SK-N-SH (cell line): ENCODE results near the gene EEFSEC. TPM values are rescaled to one million over a fixed set of nuclear protein-coding genes. Genes with fewer than 3 reads are reported as not detected.

Experiments used
- CTCF ChIA-PET: fragments of 300-600, 350-600 bp; formaldehyde crosslinking; extraction: SDS; loops from one replicate; lab custom pipeline; 2021; lab: Yijun Ruan, JAX
- POLR2A ChIA-PET: fragments of 350-600 bp; sonication (Branson Sonifier 250); formaldehyde crosslinking; extraction: SDS; loops from one replicate; lab custom pipeline; 2020; ENCODE audit warnings: antibody characterized with exemption, inconsistent platforms; lab: Yijun Ruan, JAX
- DNase-seq: peaks from one replicate; pipeline ENCODE4 v3.0.0; 2012
- H2AFZ ChIP-seq: fragments of 200-600 bp; sonication (generic); 2 replicates; pipeline ENCODE4 v1.8.1; 2016; ENCODE audit warnings: antibody characterized with exemption, mild to moderate bottlenecking, low read depth
- H3F3A ChIP-seq: fragments of 200-600 bp; sonication (generic); replicated peaks from 2 replicates; pipeline ENCODE3; 2016; ENCODE audit warnings: antibody characterized with exemption, mild to moderate bottlenecking; ENCODE audit not compliant: insufficient read depth
- H3K27ac ChIP-seq, 2 experiments: fragments of 200-500 bp in 1 of 2; fragments of 200-600 bp in 1 of 2; sonication (Bioruptor generic) in 1 of 2; sonication (generic), shearing (Covaris generic) in 1 of 2; 2 replicates each; pipeline versions ENCODE4 v1.5.1 to v1.6.1; 2014 to 2016; ENCODE audit warnings: low read depth in 2 of 2, inconsistent platforms in 1 of 2, low read length in 1 of 2, mild to moderate bottlenecking in 1 of 2, mixed read lengths in 1 of 2
- H3K27me3 ChIP-seq: fragments of 200-600 bp; sonication (generic), shearing (Covaris generic); 2 replicates; pipeline ENCODE4 v1.6.1; 2016; ENCODE audit warnings: mixed run types; ENCODE audit not compliant: insufficient read depth
- H3K36me3 ChIP-seq, 2 experiments: fragments of 200-500 bp in 1 of 2; fragments of 200-600 bp in 1 of 2; sonication (Bioruptor generic) in 1 of 2; sonication (generic) in 1 of 2; replicated peaks in 1 of 2; 2 replicates each; pipeline versions ENCODE3 to v1.5.1; 2014 to 2016; ENCODE audit warnings: low read length in 1 of 2, mild to moderate bottlenecking in 1 of 2; ENCODE audit not compliant: insufficient read depth in 2 of 2, control insufficient read depth in 1 of 2
- H3K4me1 ChIP-seq, 2 experiments: fragments of 200-500 bp in 1 of 2; fragments of 200-600 bp in 1 of 2; sonication (Bioruptor generic) in 1 of 2; sonication (generic), shearing (Covaris generic) in 1 of 2; 2 replicates each; pipeline versions ENCODE4 v1.5.1 to v1.6.1; 2014 to 2016; ENCODE audit warnings: low read depth in 1 of 2, low read length in 1 of 2, mixed run types in 1 of 2; ENCODE audit not compliant: insufficient read depth in 2 of 2, control insufficient read depth in 1 of 2
- H3K4me2 ChIP-seq: fragments of 200-600 bp; sonication (generic), shearing (Covaris generic); 2 replicates; pipeline ENCODE4 v1.6.1; 2017; ENCODE audit warnings: mixed run types
- H3K4me3 ChIP-seq, 2 experiments: fragments of 200-500 bp in 1 of 2; fragments of 200-600 bp in 1 of 2; sonication (Bioruptor generic) in 1 of 2; sonication (generic), shearing (Covaris generic) in 1 of 2; 2 replicates each; pipeline versions ENCODE4 v1.5.1 to v1.8.1; 2014 to 2016; ENCODE audit warnings: low read depth in 2 of 2, inconsistent platforms in 1 of 2, low read length in 1 of 2, mild to moderate bottlenecking in 1 of 2, mixed read lengths in 1 of 2, moderate library complexity in 1 of 2
- H3K79me2 ChIP-seq: fragments of 200-600 bp; sonication (generic); 2 replicates; pipeline ENCODE4 v1.8.1; 2017; ENCODE audit warnings: mild to moderate bottlenecking; ENCODE audit not compliant: insufficient read depth
- H3K9ac ChIP-seq: fragments of 200-600 bp; sonication (generic); 2 replicates; pipeline ENCODE4 v1.6.1; 2017; ENCODE audit warnings: mixed run types
- H3K9me2 ChIP-seq: fragments of 200-600 bp; sonication (generic); 2 replicates; pipeline ENCODE4 v1.6.1; 2017; ENCODE audit warnings: mixed run types
- H3K9me3 ChIP-seq: fragments of 200-600 bp; sonication (generic); 2 replicates; pipeline ENCODE4 v1.6.1; 2017; ENCODE audit warnings: mixed run types, mild to moderate bottlenecking, moderate library complexity
- H4K20me1 ChIP-seq: fragments of 200-600 bp; sonication (generic); 2 replicates; pipeline ENCODE4 v1.6.1; 2017; ENCODE audit warnings: mild to moderate bottlenecking, mixed run types; ENCODE audit not compliant: insufficient read depth
- EZH2phosphoT487 ChIP-seq: fragments of 200-600 bp; sonication (generic); IDR thresholded peaks from 2 replicates; pipeline ENCODE4 v1.6.1; 2017; ENCODE audit warnings: low read depth, mixed run types, mild to moderate bottlenecking, antibody characterized with exemption, moderate library complexity, borderline replicate concordance
- FOSL2 ChIP-seq: IDR thresholded peaks from 2 replicates; pipeline ENCODE4 v1.4.0; 2012; ENCODE audit warnings: low read depth, mild to moderate bottlenecking, moderate library complexity, borderline replicate concordance
- FOXJ3 ChIP-seq: sonication (generic); formaldehyde crosslinking; IDR thresholded peaks from 2 replicates; pipeline ENCODE4 v1.5.1; 2020; ENCODE audit warnings: mild to moderate bottlenecking, missing genetic modification reagents
- RAD21 ChIP-seq: IDR thresholded peaks from 2 replicates; pipeline ENCODE4 v1.6.1; 2012; ENCODE audit warnings: mild to moderate bottlenecking, low read length
- RCOR1 ChIP-seq: fragments of 150-350 bp; IDR thresholded peaks from 2 replicates; pipeline ENCODE4 v1.6.1; 2017; ENCODE audit warnings: antibody characterized with exemption, low read length
- REST ChIP-seq: IDR thresholded peaks from 2 replicates; pipeline ENCODE4 v1.6.1; 2012; ENCODE audit warnings: mild to moderate bottlenecking, low read depth, low read length, moderate library complexity
- SIN3A ChIP-seq: IDR thresholded peaks from 2 replicates; pipeline ENCODE4 v1.6.1; 2012; ENCODE audit warnings: low read depth, mild to moderate bottlenecking, low read length, moderate library complexity, borderline replicate concordance
- YY1 ChIP-seq: IDR thresholded peaks from 2 replicates; pipeline ENCODE4 v1.4.0; 2012; ENCODE audit warnings: low read depth, mild to moderate bottlenecking
- WGBS: methylation state at CpG from one replicate; pipeline ENCODE4 v1.1.6; 2017; ENCODE audit warnings: low lambda C conversion rate; 5-methylcytosine and 5-hydroxymethylcytosine counted together
- polyA plus RNA-seq, 3 experiments: library from polyadenylated mRNA; depleted of rRNA; stranded (reverse); fragments of >200 nt; gene quantifications; 2 replicates each; pipeline ENCODE4 v1.2.3, GENCODE V29; 2012

Gene EEFSEC
- polyA plus RNA-seq, 1 of the 3 experiments (the other 2 are of a cell fraction): 12.4 TPM

DNA sequence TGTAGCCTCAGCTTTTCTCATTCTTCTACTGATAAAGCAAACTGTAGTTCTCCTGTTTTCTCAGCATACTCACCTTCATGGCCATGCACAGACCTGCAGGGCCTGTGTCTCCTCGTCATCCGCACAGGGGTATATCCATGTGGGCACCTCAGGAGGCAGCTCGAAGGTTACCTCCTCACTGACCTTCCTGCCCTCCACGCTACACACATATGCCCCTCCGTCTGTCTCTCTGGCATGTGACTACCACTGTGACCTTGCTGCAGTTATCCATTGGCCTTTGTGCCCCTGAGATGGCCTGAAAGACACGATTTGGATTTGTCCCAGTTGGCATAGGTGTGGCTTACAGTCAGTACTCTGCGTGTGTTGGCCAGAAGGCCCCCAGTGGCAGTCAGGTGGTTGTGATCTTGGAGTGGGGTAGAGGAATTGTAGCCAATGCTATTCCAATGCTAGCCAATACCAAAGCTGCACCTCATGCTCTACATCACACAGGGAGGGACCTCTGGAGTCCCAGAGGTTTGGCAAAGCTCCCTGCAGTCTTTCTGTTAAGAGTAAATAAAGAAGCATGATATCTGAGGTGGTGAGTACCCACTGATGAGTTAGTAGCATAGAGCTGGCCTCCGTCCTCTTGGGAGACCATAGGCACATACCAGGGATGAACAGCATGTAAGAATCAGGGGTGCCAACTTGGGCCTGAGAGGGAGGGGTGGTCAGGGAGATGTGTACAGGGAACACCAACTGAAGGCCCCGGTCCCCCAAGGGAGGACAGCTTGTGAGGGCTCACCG is 143.4 kb downstream of the EEFSEC start (continued):
- TF ChIP-seq SIN3A: no peak
- no peak for TF ChIP-seq RCOR1
- no peak for TF ChIP-seq FOSL2
- no peak for TF ChIP-seq FOXJ3
- no peak for TF ChIP-seq RAD21
- no peak for TF ChIP-seq EZH2phosphoT487

DNA sequence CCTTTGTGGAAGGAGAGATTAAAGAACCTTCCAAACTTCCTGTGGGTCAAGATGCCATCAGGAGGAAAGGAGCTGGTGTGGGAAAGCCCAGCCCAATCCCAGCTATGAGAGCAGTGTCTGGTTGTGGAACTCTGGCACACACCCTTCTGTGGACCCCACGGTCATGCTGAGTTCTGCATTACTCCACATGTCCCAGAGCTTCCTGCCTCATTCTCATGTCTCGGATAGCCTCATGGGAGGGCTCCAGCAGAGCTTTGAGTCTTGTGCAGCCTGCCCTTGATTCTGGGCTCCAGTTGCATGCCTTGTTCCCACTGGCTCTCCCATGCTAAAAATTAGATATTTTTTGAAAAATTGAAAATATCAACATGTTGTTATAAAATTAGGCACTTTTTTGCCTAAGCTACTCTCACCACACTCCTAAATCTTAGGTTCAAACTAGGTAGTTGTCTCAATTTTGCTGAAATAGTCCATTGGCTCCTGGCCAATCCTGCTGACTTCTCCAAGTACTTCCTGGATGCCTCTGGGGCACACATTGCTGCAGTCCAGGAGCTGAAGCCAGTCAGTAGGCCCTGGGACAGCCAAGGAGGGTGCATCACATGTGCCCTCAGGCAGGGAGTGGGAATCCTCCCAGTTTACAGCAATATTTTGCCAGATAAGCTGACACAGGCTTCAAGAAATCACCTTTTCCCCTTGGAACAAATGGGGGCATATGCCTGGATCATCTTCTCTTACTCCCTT is 144.3 kb downstream of the EEFSEC start:
- no peak overlapping the region for H3K9ac ChIP-seq
- H3F3A ChIP-seq: no peaks in the 10 kb centered on the region
- H4K20me1 ChIP-seq: no peaks in the 10 kb centered on the region
- H3K9me2 ChIP-seq: no peaks in the 10 kb centered on the region
- TF ChIP-seq YY1: no peak
- TF ChIP-seq REST: no peak
- ChIA-PET CTCF (interaction anchor here (1.1 to 2.5 kb wide), 6 partner anchors 9 to 723 kb away, joined by 3 to 10 read pairs (median 5); no protein-coding TSS in a partner anchor), POLR2A (interaction anchor here (1.0 kb wide), 1 partner anchor 11 kb away, joined by 3 read pairs; no protein-coding TSS in a partner anchor)
- no peaks in the 10 kb centered on the region for H3K36me3 ChIP-seq
- H3K9me3 ChIP-seq: peaks cover 1% of the 10 kb centered on the region; the same call in 1 of the 2 replicates
- H3K79me2 ChIP-seq: no peaks in the 10 kb centered on the region
- H3K4me1 ChIP-seq: peaks cover 0 to 40% of the 10 kb centered on the region in 2 experiments; a peak in 2 of 4 replicates
- H3K27ac ChIP-seq: peak overlapping the region in 1 of 2 experiments; percentile 62; a peak in 2 of 4 replicates
- no peaks in the 10 kb centered on the region for H3K27me3 ChIP-seq
- DNase-seq: no peak
- H3K4me3 ChIP-seq: no peak overlapping the region
- H2AFZ ChIP-seq: no peak overlapping the region
- no peak overlapping the region for H3K4me2 ChIP-seq
- WGBS: no CpG with 5 or more reads among the region's 2 CpGs
